ENCODE data around the gene CDY1.
"Not testable (repeated sequence)": the region's sequence is repeated elsewhere in the genome, so short reads cannot be mapped to it uniquely, and the experiment has no call there.

CDY1 gene, protein sequence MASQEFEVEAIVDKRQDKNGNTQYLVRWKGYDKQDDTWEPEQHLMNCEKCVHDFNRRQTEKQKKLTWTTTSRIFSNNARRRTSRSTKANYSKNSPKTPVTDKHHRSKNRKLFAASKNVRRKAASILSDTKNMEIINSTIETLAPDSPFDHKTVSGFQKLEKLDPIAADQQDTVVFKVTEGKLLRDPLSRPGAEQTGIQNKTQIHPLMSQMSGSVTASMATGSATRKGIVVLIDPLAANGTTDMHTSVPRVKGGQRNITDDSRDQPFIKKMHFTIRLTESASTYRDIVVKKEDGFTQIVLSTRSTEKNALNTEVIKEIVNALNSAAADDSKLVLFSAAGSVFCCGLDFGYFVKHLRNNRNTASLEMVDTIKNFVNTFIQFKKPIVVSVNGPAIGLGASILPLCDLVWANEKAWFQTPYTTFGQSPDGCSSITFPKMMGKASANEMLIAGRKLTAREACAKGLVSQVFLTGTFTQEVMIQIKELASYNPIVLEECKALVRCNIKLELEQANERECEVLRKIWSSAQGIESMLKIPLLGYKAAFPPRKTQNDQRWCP

GRCh38 chrY:25621817-25622216 lies at the start of gene CDY1:
Gene CDY1, plus strand, starts transcription at chrY:25622117. Its CDS starts 326 bp downstream, at chrY:25622443.
- not testable (repeated sequence) for DNase-seq

DNA sequence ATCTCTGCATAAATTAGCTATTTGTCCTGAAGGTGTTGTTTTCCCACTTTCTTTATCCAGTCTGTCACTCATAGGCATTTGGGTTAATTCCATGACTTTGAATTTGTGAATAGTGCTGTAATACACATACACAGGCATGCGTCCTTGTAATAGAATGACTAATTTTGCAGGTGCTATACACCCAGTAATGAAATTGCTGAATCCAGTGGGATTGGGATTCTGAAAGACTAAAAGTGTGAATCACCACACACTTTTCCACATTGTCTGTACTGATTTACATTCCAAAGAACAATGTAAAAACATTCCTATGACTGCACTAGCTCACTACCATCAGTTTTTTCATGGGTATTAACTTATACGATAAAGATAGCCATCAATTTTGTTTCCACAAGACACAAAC lies 28.6 kb upstream of the CDY1 start:
- not testable (repeated sequence) for DNase-seq

GRCh38 chrY:25620209-25620608 lies 1.7 kb upstream of the CDY1 start:
- DNase-seq: not testable (repeated sequence)

GRCh38 chrY:25626524-25626923 lies 4.6 kb downstream of the CDY1 start:
- not testable (repeated sequence) for DNase-seq

- not testable (repeated sequence) for DNase-seq
These were observed 8.6 kb downstream of the CDY1 start for GRCh38 chrY:25630383-25631112.

GRCh38 chrY:25639852-25640251 lies 17.9 kb downstream of the CDY1 start:
- DNase-seq: not testable (repeated sequence)

DNA sequence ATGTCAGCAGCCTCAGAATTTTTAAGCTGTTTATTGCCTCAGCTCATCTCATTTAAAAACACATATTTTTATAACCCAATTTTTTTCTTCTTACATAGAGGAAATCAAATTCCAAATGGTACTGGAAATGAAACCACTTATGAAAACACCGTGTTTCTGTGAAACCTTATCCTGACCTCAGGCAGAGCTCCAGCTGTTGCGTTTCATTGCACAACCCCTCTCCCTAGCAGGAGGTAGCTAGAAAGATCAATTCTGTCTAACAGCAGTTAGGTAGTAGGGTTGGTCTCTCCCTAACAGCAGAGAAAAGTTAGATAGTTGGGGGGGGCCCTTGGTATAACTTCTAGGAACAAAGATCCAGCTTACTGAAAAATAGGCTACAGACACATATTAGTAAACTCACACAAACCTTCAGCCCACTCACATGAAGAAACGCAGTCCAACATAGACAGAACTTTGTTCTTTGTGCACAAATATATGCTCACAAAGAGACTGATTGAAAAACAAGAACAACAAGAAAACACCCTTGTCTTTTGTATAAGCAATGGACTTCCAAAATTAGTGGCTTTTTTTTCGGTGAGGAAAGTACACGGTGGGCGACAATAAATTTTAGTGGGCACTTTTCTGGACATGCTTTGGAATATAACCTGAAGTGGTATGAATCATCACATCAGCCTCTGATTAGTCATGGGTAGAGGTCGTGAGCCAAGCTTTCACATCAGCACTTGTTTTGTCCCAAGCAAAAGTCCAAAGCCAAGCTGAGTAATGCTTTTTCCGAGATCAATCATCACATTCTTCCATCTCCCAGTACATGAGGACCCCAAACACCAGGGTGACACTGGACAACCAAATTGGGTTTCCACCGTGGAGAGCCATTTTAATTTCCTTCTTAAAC lies 21.4 kb downstream of the CDY1 start:
- DNase-seq: not testable (repeated sequence)

Measured in activated T-cell treated with anti-CD3 and anti-CD28 coated beads, Interleukin-2, amount 50 U/mL, for 1 hour (primary cell).